ENCODE data around the gene CSAG1.
"Not testable (repeated sequence)": the region's sequence is repeated elsewhere in the genome, so short reads cannot be mapped to it uniquely, and the experiment has no call there.

CSAG1 gene

GRCh38 chrX:152697952-152698931, 35.3 kb downstream of the CSAG1 start, which contains the start of gene MAGEA3:
TSS of gene MAGEA3 (plus strand) at chrX:152698794. CDS start at chrX:152700833, 2,039 bp downstream.
- not testable (repeated sequence) for DNase-seq (ENCODE audit: low read depth)

- DNase-seq (ENCODE audit: low read depth), result not testable (repeated sequence)
These were observed 52.5 kb downstream of the CSAG1 start for GRCh38 chrX:152681012-152681411.
